ENCODE results near the gene VAMP5. TPM values are rescaled to one million over a fixed set of nuclear protein-coding genes. Genes with fewer than 3 reads are reported as not detected.

Gene VAMP5
- total RNA-seq, 1 donor from 2014 or later, result 25.0 TPM

GRCh38 chr2:85547089-85547858 is 37.0 kb upstream of the VAMP5 start:
- H3K4me3 ChIP-seq (ENCODE audit: low read depth, low read length), result no peak overlapping the region
- no peak for TF ChIP-seq CTCF (conservative IDR thresholded peaks at IDR 0.05; ENCODE audit: low read depth, low read length)
- DNase-seq (ENCODE audit: low read depth), result no peak

GRCh38 chr2:85547859-85548607 is 36.2 kb upstream of the VAMP5 start:
- H3K4me3 ChIP-seq (ENCODE audit: low read depth, low read length), result no peak overlapping the region
- TF ChIP-seq CTCF (conservative IDR thresholded peaks at IDR 0.05; ENCODE audit: low read depth, low read length), result no peak
- no peak for DNase-seq (ENCODE audit: low read depth)

GRCh38 chr2:85548608-85548900 is 35.7 kb upstream of the VAMP5 start:
- TF ChIP-seq CTCF (conservative IDR thresholded peaks at IDR 0.05; ENCODE audit: low read depth, low read length), result no peak
- no peak overlapping the region for H3K4me3 ChIP-seq (ENCODE audit: low read depth, low read length)
- no peak for DNase-seq (ENCODE audit: low read depth)

GRCh38 chr2:85549095-85549494 is 35.1 kb upstream of the VAMP5 start:
- no peak for DNase-seq (ENCODE audit: low read depth)
- TF ChIP-seq CTCF (conservative IDR thresholded peaks at IDR 0.05; ENCODE audit: low read depth, low read length), result no peak
- no peak overlapping the region for H3K4me3 ChIP-seq (ENCODE audit: low read depth, low read length)

- TF ChIP-seq CTCF (conservative IDR thresholded peaks at IDR 0.05; ENCODE audit: low read depth, low read length), result no peak
- H3K4me3 ChIP-seq (ENCODE audit: low read depth, low read length), result no peak overlapping the region
- DNase-seq (ENCODE audit: low read depth), result no peak
Observed at GRCh38 chr2:85549826-85550225, 34.4 kb upstream of the VAMP5 start.

GRCh38 chr2:85550486-85550885 is 33.7 kb upstream of the VAMP5 start:
- no peak for DNase-seq (ENCODE audit: low read depth)
- TF ChIP-seq CTCF (conservative IDR thresholded peaks at IDR 0.05; ENCODE audit: low read depth, low read length), result no peak
- no peak overlapping the region for H3K4me3 ChIP-seq (ENCODE audit: low read depth, low read length)
